Measurements from ENCODE around the gene CCDC177.
A peak's percentile ranks its signal among the peaks of the same experiment; 100 is the strongest.
"Not testable (repeated sequence)": the region's sequence is repeated elsewhere in the genome, so short reads cannot be mapped to it uniquely, and the experiment has no call there.

CCDC177 gene

GRCh38 chr14:69606258-69607184 is 31.9 kb upstream of the CCDC177 start:
- H3K9me3 Mint-ChIP-seq: no peaks in the 10 kb centered on the region

GRCh38 chr14:69605738-69606137 is 31.1 kb upstream of the CCDC177 start:
- no peaks in the 10 kb centered on the region for H3K36me3 Mint-ChIP-seq (ENCODE audit: low read depth)
- H3K4me3 Mint-ChIP-seq: no peak overlapping the region
- H3K9me3 Mint-ChIP-seq: no peaks in the 10 kb centered on the region
- H3K27ac Mint-ChIP-seq: peak overlapping the region; percentile 1 to 73 (median 29)
- no peaks in the 10 kb centered on the region for H3K27me3 Mint-ChIP-seq (ENCODE audit: low read depth)
- peaks cover 26% of the 10 kb centered on the region for H3K4me1 Mint-ChIP-seq
- TF ChIP-seq CTCF (IDR thresholded peaks at IDR 0.05; ENCODE audit: unreplicated experiment in 3 of 3): no peak

More at GRCh38 chr14:69606258-69607184, 31.9 kb upstream of the CCDC177 start:
- H3K4me3 Mint-ChIP-seq: no peak overlapping the region
- no peak for TF ChIP-seq CTCF (IDR thresholded peaks at IDR 0.05; ENCODE audit: unreplicated experiment in 3 of 3)
- H3K27ac Mint-ChIP-seq: peak overlapping the region in 1 of 3 experiments; percentile 64
- no peaks in the 10 kb centered on the region for H3K36me3 Mint-ChIP-seq (ENCODE audit: low read depth)
- H3K27me3 Mint-ChIP-seq (ENCODE audit: low read depth): no peaks in the 10 kb centered on the region
- peaks cover 30% of the 10 kb centered on the region for H3K4me1 Mint-ChIP-seq

DNA sequence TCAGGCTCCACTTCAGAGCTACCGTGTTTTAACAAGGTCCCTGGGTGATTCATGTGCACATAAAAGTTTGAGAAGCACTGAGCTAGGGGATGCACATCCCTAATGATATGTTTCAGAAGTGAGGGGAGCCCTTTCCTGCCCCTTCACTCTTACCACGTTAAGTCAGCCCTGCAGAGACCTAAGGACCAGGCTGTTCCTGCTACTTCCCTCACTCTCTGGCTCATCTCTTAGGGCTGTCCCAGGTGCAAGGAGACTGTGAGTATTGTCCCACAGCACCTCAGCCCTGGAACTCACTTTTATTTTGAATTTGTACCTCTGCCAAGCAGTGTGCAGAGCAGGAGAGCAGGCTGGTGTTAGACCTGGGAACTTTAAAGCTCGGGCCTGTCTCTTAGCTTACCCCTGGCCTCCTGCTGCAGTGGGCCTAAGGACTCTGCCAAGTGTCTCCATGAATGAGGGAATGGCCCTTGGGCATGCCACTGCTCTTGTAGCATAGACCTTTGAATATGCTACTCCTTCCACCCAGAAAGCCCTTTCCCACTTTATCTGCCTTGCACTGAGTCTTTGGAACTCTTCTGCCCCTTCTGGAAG is 25.7 kb upstream of the CCDC177 start:
- H3K36me3 Mint-ChIP-seq (ENCODE audit: low read depth): no peaks in the 10 kb centered on the region
- no peaks in the 10 kb centered on the region for H3K27me3 Mint-ChIP-seq (ENCODE audit: low read depth)
- H3K9me3 Mint-ChIP-seq: no peaks in the 10 kb centered on the region
- no peak for TF ChIP-seq CTCF (IDR thresholded peaks at IDR 0.05; ENCODE audit: unreplicated experiment in 3 of 3)
- H3K27ac Mint-ChIP-seq: no peak overlapping the region
- no peak overlapping the region for H3K4me3 Mint-ChIP-seq
- H3K4me1 Mint-ChIP-seq: no peaks in the 10 kb centered on the region

GRCh38 chr14:69599431-69599830 is 24.8 kb upstream of the CCDC177 start:
- not testable (repeated sequence) for H3K4me3 Mint-ChIP-seq; H3K36me3 Mint-ChIP-seq (ENCODE audit: low read depth); H3K27me3 Mint-ChIP-seq (ENCODE audit: low read depth); H3K4me1 Mint-ChIP-seq; H3K9me3 Mint-ChIP-seq; H3K27ac Mint-ChIP-seq

DNA sequence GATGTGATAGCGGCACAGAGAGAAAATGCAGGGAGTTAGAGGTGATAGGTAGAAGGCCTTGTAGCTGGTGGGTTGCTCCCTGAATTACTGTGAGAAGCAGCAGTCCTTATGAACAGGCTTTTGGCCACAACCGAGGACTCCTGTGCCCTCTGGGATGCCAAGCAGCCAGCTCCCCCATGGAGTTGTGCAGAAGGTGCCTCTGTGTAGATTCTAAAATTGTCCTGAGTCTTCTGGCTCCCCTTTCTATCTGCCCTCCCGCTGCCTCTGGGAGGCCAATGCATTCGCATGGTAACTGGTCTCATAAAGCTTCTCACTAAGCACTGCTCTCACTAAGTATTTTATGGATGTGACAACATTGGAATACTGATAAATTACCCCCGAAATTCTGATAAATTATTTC is 20.7 kb upstream of the CCDC177 start:
- TF ChIP-seq CTCF (IDR thresholded peaks at IDR 0.05; ENCODE audit: unreplicated experiment in 3 of 3): no peak
- Mint-ChIP-seq H3K9me3 (no peaks in the 10 kb centered on the region), H3K27ac (peak overlapping the region in 1 of 3 experiments; percentile 89), H3K4me1 (peaks cover 34% of the 10 kb centered on the region), H3K36me3 (ENCODE audit: low read depth) (no peaks in the 10 kb centered on the region), H3K27me3 (ENCODE audit: low read depth) (no peaks in the 10 kb centered on the region), H3K4me3 (no peak overlapping the region)

DNA sequence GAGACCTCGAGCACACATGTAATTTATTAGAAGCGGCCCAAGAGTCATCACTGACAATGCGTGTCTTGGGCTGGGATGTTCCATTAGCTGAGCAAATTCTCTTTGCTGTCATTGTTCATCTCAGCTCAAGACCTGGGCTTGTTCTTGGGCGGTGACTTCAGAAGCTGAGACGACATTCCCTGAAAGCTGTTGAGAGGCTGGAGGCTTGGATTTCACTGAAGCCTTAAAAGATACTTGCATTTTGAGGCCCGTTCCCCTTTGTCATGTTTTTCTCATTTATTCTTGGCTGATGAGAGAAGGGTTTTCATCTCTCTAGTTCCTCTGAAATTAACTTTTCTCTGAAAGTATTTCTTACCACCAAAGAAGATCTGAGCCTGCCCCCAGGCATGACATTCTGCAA is 20.2 kb upstream of the CCDC177 start:
- no peaks in the 10 kb centered on the region for H3K36me3 Mint-ChIP-seq (ENCODE audit: low read depth)
- no peaks in the 10 kb centered on the region for H3K27me3 Mint-ChIP-seq (ENCODE audit: low read depth)
- peak overlapping the region in 2 of 3 experiments; percentile 15 to 89 for H3K27ac Mint-ChIP-seq
- peaks cover 34% of the 10 kb centered on the region for H3K4me1 Mint-ChIP-seq
- H3K9me3 Mint-ChIP-seq: no peaks in the 10 kb centered on the region
- H3K4me3 Mint-ChIP-seq: no peak overlapping the region
- TF ChIP-seq CTCF (IDR thresholded peaks at IDR 0.05; ENCODE audit: unreplicated experiment in 3 of 3): no peak

Measured in nephron (organoid).